HG03196 (cell line): ENCODE measurements around the gene MAVS.
A peak's percentile ranks its signal among the peaks of the same experiment; 100 is the strongest.
"Not testable (repeated sequence)": the region's sequence is repeated elsewhere in the genome, so short reads cannot be mapped to it uniquely, and the experiment has no call there.

Source experiments
- ATAC-seq: cut with Tn5 transposase; IDR thresholded peaks from one replicate; pipeline ENCODE4 v1.9.1; 2021; ENCODE audit not compliant: unreplicated experiment

MAVS gene

GRCh38 chr20:3885715-3886114, 39.1 kb downstream of the MAVS start:
- ATAC-seq = no peak

GRCh38 chr20:3887876-3888620, 41.4 kb downstream of the MAVS start:
- ATAC-seq = no peak

- ATAC-seq = peak; percentile 92
Observed at GRCh38 chr20:3888622-3889488, 42.2 kb downstream of the MAVS start, which contains the start of gene PANK2. Gene PANK2 (plus strand): TSS chr20:3889387.

GRCh38 chr20:3889489-3890397, 43.1 kb downstream of the MAVS start:
- peak; percentile 20 for ATAC-seq

GRCh38 chr20:3890398-3890751, 43.7 kb downstream of the MAVS start:
- ATAC-seq = no peak

GRCh38 chr20:3890999-3891929, 44.6 kb downstream of the MAVS start:
- no peak for ATAC-seq

GRCh38 chr20:3894796-3895195, 48.2 kb downstream of the MAVS start:
- no peak for ATAC-seq

GRCh38 chr20:3896302-3896701, 49.7 kb downstream of the MAVS start:
- ATAC-seq = no peak

- no peak for ATAC-seq
Observed at GRCh38 chr20:3896853-3897583, 50.4 kb downstream of the MAVS start.

- ATAC-seq = not testable (repeated sequence)
Observed at GRCh38 chr20:3898181-3898580, 51.5 kb downstream of the MAVS start.

GRCh38 chr20:3898639-3899038, 52.0 kb downstream of the MAVS start:
- no peak for ATAC-seq

GRCh38 chr20:3900187-3900604, 53.6 kb downstream of the MAVS start:
- no peak for ATAC-seq

- no peak for ATAC-seq
Observed at GRCh38 chr20:3901028-3901705, 54.5 kb downstream of the MAVS start.

GRCh38 chr20:3901706-3902440, 55.2 kb downstream of the MAVS start:
- ATAC-seq = no peak

GRCh38 chr20:3902446-3902845, 55.8 kb downstream of the MAVS start:
- no peak for ATAC-seq

- no peak for ATAC-seq
Observed at GRCh38 chr20:3904224-3904623, 57.6 kb downstream of the MAVS start.

GRCh38 chr20:3904857-3905256, 58.2 kb downstream of the MAVS start:
- ATAC-seq = no peak
